Measurements from ENCODE around the gene PODN.

PODN gene

GRCh38 chr1:53111693-53112092 lies 49.7 kb downstream of the PODN start:
- no peaks in the 10 kb centered on the region for H3K27me3 ChIP-seq (ENCODE audit: insufficient read depth, low read length)
- no peak overlapping the region for H3K4me3 ChIP-seq (ENCODE audit: low read depth, low read length, poor library complexity, severe bottlenecking)
- no peaks in the 10 kb centered on the region for H3K79me2 ChIP-seq (ENCODE audit: insufficient read depth, low read length)
- no peaks in the 10 kb centered on the region for H3K4me1 ChIP-seq (ENCODE audit: insufficient read depth, low read length, severe bottlenecking)
- H2AFZ ChIP-seq (ENCODE audit: low read length): no peak overlapping the region
- no peak overlapping the region for H3K4me2 ChIP-seq (ENCODE audit: low read length)
- TF ChIP-seq, protein P1, sequence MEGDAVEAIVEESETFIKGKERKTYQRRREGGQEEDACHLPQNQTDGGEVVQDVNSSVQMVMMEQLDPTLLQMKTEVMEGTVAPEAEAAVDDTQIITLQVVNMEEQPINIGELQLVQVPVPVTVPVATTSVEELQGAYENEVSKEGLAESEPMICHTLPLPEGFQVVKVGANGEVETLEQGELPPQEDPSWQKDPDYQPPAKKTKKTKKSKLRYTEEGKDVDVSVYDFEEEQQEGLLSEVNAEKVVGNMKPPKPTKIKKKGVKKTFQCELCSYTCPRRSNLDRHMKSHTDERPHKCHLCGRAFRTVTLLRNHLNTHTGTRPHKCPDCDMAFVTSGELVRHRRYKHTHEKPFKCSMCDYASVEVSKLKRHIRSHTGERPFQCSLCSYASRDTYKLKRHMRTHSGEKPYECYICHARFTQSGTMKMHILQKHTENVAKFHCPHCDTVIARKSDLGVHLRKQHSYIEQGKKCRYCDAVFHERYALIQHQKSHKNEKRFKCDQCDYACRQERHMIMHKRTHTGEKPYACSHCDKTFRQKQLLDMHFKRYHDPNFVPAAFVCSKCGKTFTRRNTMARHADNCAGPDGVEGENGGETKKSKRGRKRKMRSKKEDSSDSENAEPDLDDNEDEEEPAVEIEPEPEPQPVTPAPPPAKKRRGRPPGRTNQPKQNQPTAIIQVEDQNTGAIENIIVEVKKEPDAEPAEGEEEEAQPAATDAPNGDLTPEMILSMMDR (IDR thresholded peaks at IDR 0.05; ENCODE audit: low read length): no peak
- no peak for TF ChIP-seq EZH2 (IDR thresholded peaks at IDR 0.05; ENCODE audit: borderline replicate concordance, low read length)
- H3F3A ChIP-seq (ENCODE audit: insufficient read depth, low read length): no peaks in the 10 kb centered on the region
- H3K9ac ChIP-seq (ENCODE audit: low read length): no peak overlapping the region
- H3K9me3 ChIP-seq (ENCODE audit: low read length): no peaks in the 10 kb centered on the region
- no peaks in the 10 kb centered on the region for H3K9me2 ChIP-seq (ENCODE audit: low read depth, low read length)
- H3K36me3 ChIP-seq (ENCODE audit: insufficient read depth, low read length): no peaks in the 10 kb centered on the region
- H3K27ac ChIP-seq (ENCODE audit: low read depth, low read length, poor library complexity, severe bottlenecking): no peak overlapping the region
- no peaks in the 10 kb centered on the region for H4K20me1 ChIP-seq (ENCODE audit: insufficient read depth, low read length)

GRCh38 chr1:53112271-53112774 lies 50.3 kb downstream of the PODN start:
- Histone ChIP-seq H3F3A (ENCODE audit: insufficient read depth, low read length) (no peaks in the 10 kb centered on the region), H3K27ac (ENCODE audit: low read depth, low read length, poor library complexity, severe bottlenecking) (no peak overlapping the region), H3K27me3 (ENCODE audit: insufficient read depth, low read length) (no peaks in the 10 kb centered on the region), H3K9ac (ENCODE audit: low read length) (no peak overlapping the region), H3K4me1 (ENCODE audit: insufficient read depth, low read length, severe bottlenecking) (no peaks in the 10 kb centered on the region), H3K36me3 (ENCODE audit: insufficient read depth, low read length) (no peaks in the 10 kb centered on the region), H3K9me2 (ENCODE audit: low read depth, low read length) (no peaks in the 10 kb centered on the region), H3K9me3 (ENCODE audit: low read length) (no peaks in the 10 kb centered on the region), H3K79me2 (ENCODE audit: insufficient read depth, low read length) (no peaks in the 10 kb centered on the region), H2AFZ (ENCODE audit: low read length) (no peak overlapping the region), H3K4me3 (ENCODE audit: low read depth, low read length, poor library complexity, severe bottlenecking) (no peak overlapping the region), H4K20me1 (ENCODE audit: insufficient read depth, low read length) (no peaks in the 10 kb centered on the region), H3K4me2 (ENCODE audit: low read length) (no peak overlapping the region)
- no peak for TF ChIP-seq EZH2 (IDR thresholded peaks at IDR 0.05; ENCODE audit: borderline replicate concordance, low read length)
- TF ChIP-seq, protein P1 (IDR thresholded peaks at IDR 0.05; ENCODE audit: low read length): no peak

DNA sequence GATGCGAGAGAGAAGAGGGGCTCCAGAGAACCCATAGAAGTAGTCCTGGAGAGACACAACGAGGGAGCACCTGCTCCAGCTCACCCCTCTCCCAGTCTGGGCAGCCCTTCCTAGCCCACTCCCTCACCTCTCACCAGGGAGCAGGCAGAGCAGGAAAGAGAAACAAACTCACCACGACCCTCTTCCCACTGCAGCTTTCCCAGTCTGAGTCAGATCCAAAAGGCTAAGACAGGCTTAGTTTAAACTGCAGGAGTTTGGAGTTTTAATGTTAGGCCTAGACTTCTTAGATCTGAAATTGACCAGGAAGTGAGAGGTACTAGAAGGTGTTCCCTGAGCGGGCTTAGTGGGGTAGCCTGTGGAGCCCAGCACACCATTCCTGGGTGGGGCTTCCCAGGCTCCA lies 50.8 kb downstream of the PODN start:
- no peaks in the 10 kb centered on the region for H3K9me3 ChIP-seq (ENCODE audit: low read length)
- no peaks in the 10 kb centered on the region for H4K20me1 ChIP-seq (ENCODE audit: insufficient read depth, low read length)
- H3K9me2 ChIP-seq (ENCODE audit: low read depth, low read length): no peaks in the 10 kb centered on the region
- no peak overlapping the region for H2AFZ ChIP-seq (ENCODE audit: low read length)
- no peak overlapping the region for H3K4me2 ChIP-seq (ENCODE audit: low read length)
- H3K36me3 ChIP-seq (ENCODE audit: insufficient read depth, low read length): no peaks in the 10 kb centered on the region
- no peaks in the 10 kb centered on the region for H3F3A ChIP-seq (ENCODE audit: insufficient read depth, low read length)
- no peak overlapping the region for H3K9ac ChIP-seq (ENCODE audit: low read length)
- no peaks in the 10 kb centered on the region for H3K27me3 ChIP-seq (ENCODE audit: insufficient read depth, low read length)
- no peak overlapping the region for H3K4me3 ChIP-seq (ENCODE audit: low read depth, low read length, poor library complexity, severe bottlenecking)
- no peaks in the 10 kb centered on the region for H3K4me1 ChIP-seq (ENCODE audit: insufficient read depth, low read length, severe bottlenecking)
- H3K79me2 ChIP-seq (ENCODE audit: insufficient read depth, low read length): no peaks in the 10 kb centered on the region
- no peak overlapping the region for H3K27ac ChIP-seq (ENCODE audit: low read depth, low read length, poor library complexity, severe bottlenecking)
- TF ChIP-seq, protein P1 (IDR thresholded peaks at IDR 0.05; ENCODE audit: low read length): no peak

Measured in OCI-LY1 (cell line).